Osteoblast (primary cell): Measurements from ENCODE around the gene EXOC3L4. TPM values are rescaled to one million over a fixed set of nuclear protein-coding genes. Genes with fewer than 3 reads are reported as not detected.
A peak's percentile ranks its signal among the peaks of the same experiment; 100 is the strongest.

ENCODE experiments used
- DNase-seq: peaks from one replicate; pipeline ENCODE4 v3.0.0; 2011; ENCODE audit warnings: low spot score, mixed read lengths; ENCODE audit not compliant: insufficient read length; ENCODE audit errors: missing footprints
- H2AFZ ChIP-seq: 2 replicates; pipeline ENCODE4 v1.6.0; 2011; ENCODE audit warnings: mild to moderate bottlenecking, low read length
- H3K27ac ChIP-seq: 2 replicates; pipeline ENCODE4 v1.5.1; 2011; ENCODE audit warnings: mild to moderate bottlenecking, low read depth, low read length, moderate library complexity
- H3K27me3 ChIP-seq: 2 replicates; pipeline ENCODE4 v1.6.0; 2012; ENCODE audit warnings: mild to moderate bottlenecking, control low read depth, inconsistent platforms, low read length, moderate library complexity; ENCODE audit not compliant: insufficient read depth
- H3K36me3 ChIP-seq: 2 replicates; pipeline ENCODE4 v1.5.1; 2011; ENCODE audit warnings: mild to moderate bottlenecking, low read length, control low read depth, moderate library complexity; ENCODE audit not compliant: insufficient read depth
- H3K4me1 ChIP-seq: 2 replicates; pipeline ENCODE4 v1.5.1; 2011; ENCODE audit warnings: mild to moderate bottlenecking, low read length, control low read depth, moderate library complexity; ENCODE audit not compliant: insufficient read depth
- H3K4me2 ChIP-seq: 2 replicates; pipeline ENCODE4 v1.6.0; 2011; ENCODE audit warnings: mild to moderate bottlenecking, low read length; ENCODE audit not compliant: insufficient read depth
- H3K4me3 ChIP-seq: fragments of 200-600 bp; sonication (generic); 3 replicates; pipeline ENCODE4 v1.5.1; 2012; ENCODE audit warnings: mild to moderate bottlenecking, low read length, inconsistent platforms; ENCODE audit not compliant: insufficient read depth
- H3K79me2 ChIP-seq: 2 replicates; pipeline ENCODE4 v1.6.0; 2012; ENCODE audit warnings: mild to moderate bottlenecking, low read length, control low read depth, inconsistent platforms; ENCODE audit not compliant: insufficient read depth
- H3K9me3 ChIP-seq: 2 replicates; pipeline ENCODE4 v1.5.1; 2011; ENCODE audit warnings: low read depth, low read length, control low read depth
- H4K20me1 ChIP-seq: 2 replicates; pipeline ENCODE4 v1.6.0; 2012; ENCODE audit warnings: mild to moderate bottlenecking, low read length, control low read depth; ENCODE audit not compliant: insufficient read depth
- CTCF ChIP-seq: IDR thresholded peaks from 2 replicates; pipeline ENCODE4 v1.5.1; 2011; ENCODE audit warnings: mild to moderate bottlenecking, low read depth, low read length, moderate library complexity; ENCODE audit errors: extremely low read depth
- total RNA-seq: library from RNA; depleted of rRNA; stranded (reverse); fragments of >200 nt; gene quantifications from 2 replicates; pipeline ENCODE4 v1.2.3, GENCODE V29; 2012

The EXOC3L4 gene
- total RNA-seq, 1 donor = not detected

- Histone ChIP-seq H2AFZ (no peak overlapping the region), H3K27ac (no peak overlapping the region), H3K4me2 (no peak overlapping the region), H3K4me1 (peaks cover 12% of the 10 kb centered on the region), H3K27me3 (peaks cover 3% of the 10 kb centered on the region), H3K4me3 (no peak overlapping the region), H3K79me2 (no peaks in the 10 kb centered on the region), H3K36me3 (peaks cover 4% of the 10 kb centered on the region), H3K9me3 (no peaks in the 10 kb centered on the region), H4K20me1 (no peaks in the 10 kb centered on the region)
- no peak for TF ChIP-seq CTCF
- peak; percentile 80 for DNase-seq
Measured at GRCh38 chr14:103140316-103141109, 46.0 kb downstream of the EXOC3L4 start.

GRCh38 chr14:103141117-103141796 is 46.7 kb downstream of the EXOC3L4 start:
- H3K4me3 ChIP-seq = no peak overlapping the region
- H3K36me3 ChIP-seq = no peaks in the 10 kb centered on the region
- H3K79me2 ChIP-seq = no peaks in the 10 kb centered on the region
- no peaks in the 10 kb centered on the region for H4K20me1 ChIP-seq
- H3K27ac ChIP-seq = no peak overlapping the region
- peak; percentile 92 for DNase-seq
- peak; percentile 79 for TF ChIP-seq CTCF
- H2AFZ ChIP-seq = no peak overlapping the region
- peaks cover 3% of the 10 kb centered on the region for H3K27me3 ChIP-seq
- peaks cover 9% of the 10 kb centered on the region for H3K4me1 ChIP-seq
- no peaks in the 10 kb centered on the region for H3K9me3 ChIP-seq
- H3K4me2 ChIP-seq = no peak overlapping the region

- TF ChIP-seq CTCF = no peak
Measured at GRCh38 chr14:103142026-103142425, 47.5 kb downstream of the EXOC3L4 start.

GRCh38 chr14:103142721-103143302 is 48.3 kb downstream of the EXOC3L4 start:
- H3K4me2 ChIP-seq = no peak overlapping the region
- peaks cover 3% of the 10 kb centered on the region for H3K27me3 ChIP-seq
- TF ChIP-seq CTCF = no peak
- DNase-seq = peak; percentile 71
- no peaks in the 10 kb centered on the region for H3K9me3 ChIP-seq
- H3K79me2 ChIP-seq = no peaks in the 10 kb centered on the region
- peaks cover 3% of the 10 kb centered on the region for H3K4me1 ChIP-seq
- no peaks in the 10 kb centered on the region for H4K20me1 ChIP-seq
- no peaks in the 10 kb centered on the region for H3K36me3 ChIP-seq
- no peak overlapping the region for H3K27ac ChIP-seq
- H2AFZ ChIP-seq = no peak overlapping the region
- no peak overlapping the region for H3K4me3 ChIP-seq

More at GRCh38 chr14:103142026-103142425, 47.5 kb downstream of the EXOC3L4 start:
- peaks cover 3% of the 10 kb centered on the region for H3K27me3 ChIP-seq
- H2AFZ ChIP-seq = no peak overlapping the region
- H3K4me3 ChIP-seq = no peak overlapping the region
- DNase-seq = no peak
- H3K9me3 ChIP-seq = no peaks in the 10 kb centered on the region
- no peaks in the 10 kb centered on the region for H3K79me2 ChIP-seq
- no peak overlapping the region for H3K27ac ChIP-seq
- no peaks in the 10 kb centered on the region for H4K20me1 ChIP-seq
- H3K4me1 ChIP-seq = peaks cover 5% of the 10 kb centered on the region
- H3K36me3 ChIP-seq = no peaks in the 10 kb centered on the region
- no peak overlapping the region for H3K4me2 ChIP-seq
